ENCODE data around the gene PLPPR3.

Gene PLPPR3

DNA sequence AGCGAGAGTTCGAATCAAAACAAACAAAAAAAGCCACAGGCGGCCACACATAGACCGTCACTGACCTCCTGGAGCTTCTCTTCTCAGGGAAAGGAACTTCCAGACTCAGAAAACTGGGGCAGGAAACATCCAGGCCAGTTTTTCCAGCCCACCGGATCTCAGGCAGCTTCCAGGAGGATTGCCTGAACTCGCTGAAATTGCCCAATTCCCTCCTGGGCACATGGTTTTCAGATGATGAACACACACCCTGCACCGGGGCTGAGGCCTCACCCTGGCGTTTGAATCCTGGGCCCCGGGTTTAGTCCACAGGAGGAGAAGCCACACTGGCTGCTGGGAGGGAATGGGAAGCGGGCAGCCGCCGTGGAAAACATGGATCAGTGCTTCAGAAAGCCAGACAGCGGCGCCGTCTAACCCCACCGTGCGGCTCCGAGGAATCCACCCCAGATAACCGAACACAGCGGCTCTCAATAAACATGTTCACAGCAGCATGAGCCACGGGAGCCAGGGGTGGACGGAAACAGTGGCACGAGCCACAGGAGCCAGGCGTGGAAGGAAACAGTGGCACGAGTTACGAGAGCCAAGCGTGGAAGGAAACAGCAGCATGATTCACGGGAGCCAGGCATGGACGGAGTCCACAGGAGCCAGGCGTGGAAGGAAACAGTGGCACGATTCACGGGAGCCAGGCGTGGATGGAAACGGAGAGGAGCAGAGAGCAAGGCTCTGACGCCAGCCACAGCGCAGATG, 42.7 kb downstream of the PLPPR3 start:
- DNase-seq (ENCODE audit: low spot score) (peak; percentile 86), FAIRE-seq (peak; percentile 60)

DNA sequence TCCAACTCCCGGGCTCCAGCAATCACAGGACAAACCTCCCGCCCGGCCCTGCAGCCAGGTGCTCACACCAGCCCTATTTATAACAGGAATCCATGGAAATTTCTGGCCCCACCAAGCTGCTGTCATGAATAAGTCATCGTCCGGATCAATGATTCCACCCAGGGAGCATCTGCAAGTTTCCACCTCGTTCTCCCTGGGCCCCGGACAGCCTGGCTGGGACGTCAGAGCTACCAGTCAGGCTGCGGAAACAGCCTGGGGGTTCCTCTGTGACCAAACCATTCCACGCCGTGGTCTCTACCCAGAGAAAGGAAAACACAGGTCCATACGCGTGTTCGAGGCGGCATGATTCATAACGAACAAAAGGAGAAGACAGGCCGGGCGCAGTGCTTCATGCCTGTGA, 45.2 kb downstream of the PLPPR3 start:
- DNase-seq (ENCODE audit: low spot score) (no peak), FAIRE-seq (no peak)

DNA sequence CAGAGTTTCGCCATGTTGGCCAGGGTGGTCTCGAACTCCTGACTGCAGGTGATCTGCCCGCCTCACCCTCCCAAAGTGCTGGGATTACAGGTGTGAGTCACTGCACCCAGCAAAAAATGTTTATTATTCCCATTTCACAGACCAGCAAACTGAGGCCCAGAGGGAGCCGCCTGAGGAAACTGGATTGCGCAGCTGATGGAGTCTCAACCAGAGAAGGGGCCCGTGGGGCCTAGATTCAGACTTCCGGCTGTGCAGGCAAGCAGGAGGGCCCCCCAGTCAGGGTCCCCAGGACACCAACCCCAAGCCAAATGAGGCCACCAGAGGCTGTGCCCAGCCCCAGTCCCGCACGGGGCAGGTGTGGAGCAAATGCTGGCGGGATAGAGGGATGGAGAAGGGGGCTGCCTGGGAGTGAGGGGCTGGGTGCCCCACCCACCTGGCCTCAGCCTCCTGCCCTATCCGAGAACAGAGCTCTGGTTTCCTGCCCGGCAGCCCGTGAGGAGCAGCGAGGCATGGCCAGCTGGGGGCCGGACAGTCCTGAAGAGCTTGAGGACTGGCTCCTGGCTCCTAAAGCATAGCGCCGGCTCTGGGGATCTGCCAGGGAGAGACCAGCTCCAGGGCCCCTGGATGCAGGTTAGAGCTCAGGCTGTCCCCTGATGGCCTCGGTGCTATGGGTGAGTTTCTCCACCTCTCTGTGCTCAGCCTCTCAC, 48.9 kb downstream of the PLPPR3 start:
- DNase-seq (ENCODE audit: low spot score) (peak; percentile 27), FAIRE-seq (no peak)

DNA sequence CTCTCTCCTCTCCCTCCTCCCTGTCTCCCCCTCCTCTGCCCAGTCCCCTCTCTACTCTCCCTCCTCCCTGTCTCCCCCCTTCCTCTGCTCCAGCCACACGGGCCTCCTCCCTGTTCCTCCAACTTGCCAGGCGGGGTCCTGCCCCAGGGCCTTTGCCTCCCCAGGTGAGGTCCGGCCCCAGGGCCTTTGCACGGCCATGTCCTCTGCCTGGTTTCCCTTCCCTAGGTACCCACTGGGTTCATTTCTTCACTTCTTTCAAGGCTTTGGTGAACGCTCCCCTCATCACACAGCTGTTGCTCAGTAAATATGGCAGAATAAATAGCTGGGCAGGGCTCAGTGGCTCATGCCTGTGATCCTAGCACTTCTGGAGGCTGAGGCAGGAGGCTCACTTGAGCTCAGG, 49.7 kb downstream of the PLPPR3 start:
- FAIRE-seq = no peak
- DNase-seq (ENCODE audit: low spot score) = no peak

DNA sequence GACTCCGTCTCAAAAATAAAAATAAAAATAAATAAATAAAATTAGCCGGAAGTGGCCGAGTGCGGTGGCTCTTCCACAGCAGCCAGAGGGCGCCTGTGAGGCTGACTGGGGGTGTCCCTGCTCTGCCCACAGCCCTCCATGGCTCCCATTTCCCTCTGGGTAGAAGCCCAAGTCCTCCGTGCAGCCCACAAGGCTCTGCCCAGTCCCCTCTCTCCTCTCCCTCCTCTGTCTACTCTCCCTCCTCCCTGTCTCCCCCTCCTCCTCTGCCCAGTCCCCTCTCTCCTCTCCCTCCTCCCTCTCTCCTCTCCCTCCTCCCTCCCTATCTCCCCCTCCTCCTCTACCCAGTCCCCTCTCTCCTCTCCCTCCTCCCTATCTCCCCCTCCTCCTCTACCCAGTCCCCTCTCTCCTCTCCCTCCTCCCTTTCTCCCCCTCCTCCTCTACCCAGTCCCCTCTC, 50.4 kb downstream of the PLPPR3 start:
- FAIRE-seq (no peak), DNase-seq (ENCODE audit: low spot score) (no peak)

DNA sequence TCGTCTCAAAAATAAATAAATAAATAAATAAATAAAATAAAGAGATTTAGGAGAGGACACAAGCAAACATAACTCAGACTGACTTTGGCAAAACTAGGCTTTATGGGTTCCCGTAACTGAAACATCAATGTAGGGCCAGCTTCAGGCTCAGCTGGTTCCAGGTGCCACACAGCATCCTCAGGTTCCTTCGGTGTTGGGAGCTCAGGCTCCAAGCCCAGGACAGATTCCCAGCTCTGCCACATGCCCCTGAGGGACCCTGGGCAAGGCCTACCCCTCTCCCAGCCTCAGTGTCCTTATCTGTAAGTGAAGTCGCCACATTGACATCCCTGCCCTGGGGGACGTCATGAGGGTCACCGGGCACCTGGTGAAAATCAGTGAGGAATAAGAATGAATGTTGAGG, 52.1 kb downstream of the PLPPR3 start:
- DNase-seq (ENCODE audit: low spot score) (no peak), FAIRE-seq (no peak)

DNA sequence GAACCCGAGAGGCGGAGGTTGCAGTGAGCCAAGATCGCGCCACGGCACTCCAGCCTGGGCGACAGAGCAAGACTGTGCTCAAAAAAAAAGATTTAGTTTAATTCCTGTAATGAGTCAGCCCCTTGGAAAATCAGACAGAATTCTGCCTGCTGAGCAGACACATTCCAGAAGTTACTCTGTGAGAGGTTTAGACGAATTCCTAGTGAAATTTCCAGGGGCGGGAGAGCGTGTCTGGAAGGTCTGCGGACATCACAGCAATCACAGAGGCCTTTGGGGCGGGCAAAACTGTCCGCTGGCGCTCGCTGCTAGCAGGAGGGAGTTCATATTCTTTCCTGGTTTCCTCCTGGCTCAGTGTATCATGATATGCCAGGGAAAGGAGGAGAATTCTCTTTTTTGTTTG, 53.3 kb downstream of the PLPPR3 start:
- DNase-seq (ENCODE audit: low spot score) (peak; percentile 89), FAIRE-seq (peak; percentile 93)

DNA sequence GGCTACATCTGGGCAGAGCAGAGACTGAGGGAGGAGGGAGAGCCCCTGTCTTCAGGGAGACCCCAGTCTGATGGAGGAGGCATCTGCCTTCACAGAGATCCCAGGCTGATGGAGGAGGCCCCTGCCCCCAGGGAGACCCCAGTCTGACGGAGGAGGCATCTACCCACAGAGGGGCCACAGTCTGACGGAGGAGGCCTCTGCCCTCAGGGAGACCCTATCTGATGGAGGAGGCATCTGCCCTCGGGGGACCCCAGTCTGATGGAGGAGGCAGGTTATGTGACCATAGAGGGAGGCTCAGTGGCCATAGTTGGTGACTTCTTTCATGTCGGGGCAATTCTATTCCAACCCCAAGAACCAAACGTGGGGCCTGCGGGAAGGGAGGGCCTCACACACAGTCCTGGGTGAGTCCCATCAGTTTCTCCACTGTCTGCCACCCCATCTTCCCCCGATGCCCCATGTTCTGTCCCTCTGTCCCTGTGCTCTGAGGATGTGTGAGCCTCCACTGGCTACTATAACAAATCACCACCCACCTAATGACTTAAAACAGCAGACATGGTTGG, 56.5 kb downstream of the PLPPR3 start:
- DNase-seq (ENCODE audit: low spot score) = no peak
- no peak for FAIRE-seq

DNA sequence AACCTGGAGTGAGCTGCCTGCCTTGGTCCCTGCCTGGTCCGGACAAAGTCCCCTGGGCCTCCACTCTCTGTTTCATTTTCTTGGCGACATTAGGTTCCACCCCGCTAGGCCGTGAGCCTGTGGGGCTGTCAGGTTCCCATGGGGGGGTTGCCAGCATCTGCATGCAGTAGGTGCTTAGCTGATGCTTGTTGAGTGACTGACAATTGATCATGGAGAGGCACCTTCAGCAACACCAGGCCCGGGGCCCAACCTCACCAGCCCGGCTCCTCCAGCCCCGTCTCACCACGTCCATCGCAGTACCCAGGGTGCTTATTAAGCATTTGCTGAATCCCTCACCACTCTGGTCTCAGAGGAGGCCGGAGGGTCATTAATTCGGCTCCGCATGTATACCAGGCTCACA, 57.5 kb downstream of the PLPPR3 start:
- FAIRE-seq (no peak), DNase-seq (ENCODE audit: low spot score) (no peak)

DNA sequence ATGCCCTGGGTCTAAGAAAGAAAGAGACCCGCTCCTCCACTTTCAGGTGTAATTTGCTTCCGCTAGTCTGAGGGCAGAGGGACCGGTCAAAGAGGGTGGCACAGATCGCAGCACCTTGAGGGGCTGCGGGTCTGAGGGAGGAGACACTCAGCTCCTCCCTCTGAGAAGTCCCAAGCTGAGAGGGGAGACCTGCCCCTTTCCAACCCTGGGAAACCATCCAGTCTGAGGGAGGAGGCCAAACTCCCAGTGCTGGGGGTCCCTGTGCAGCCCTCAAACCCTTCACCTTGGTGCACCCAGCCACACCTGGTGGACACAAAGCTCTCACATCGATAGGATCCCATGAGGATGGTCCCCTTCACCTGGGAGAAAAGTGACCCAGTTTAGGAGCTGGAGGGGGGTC, 57.9 kb downstream of the PLPPR3 start:
- FAIRE-seq (no peak), DNase-seq (ENCODE audit: low spot score) (no peak)

DNA sequence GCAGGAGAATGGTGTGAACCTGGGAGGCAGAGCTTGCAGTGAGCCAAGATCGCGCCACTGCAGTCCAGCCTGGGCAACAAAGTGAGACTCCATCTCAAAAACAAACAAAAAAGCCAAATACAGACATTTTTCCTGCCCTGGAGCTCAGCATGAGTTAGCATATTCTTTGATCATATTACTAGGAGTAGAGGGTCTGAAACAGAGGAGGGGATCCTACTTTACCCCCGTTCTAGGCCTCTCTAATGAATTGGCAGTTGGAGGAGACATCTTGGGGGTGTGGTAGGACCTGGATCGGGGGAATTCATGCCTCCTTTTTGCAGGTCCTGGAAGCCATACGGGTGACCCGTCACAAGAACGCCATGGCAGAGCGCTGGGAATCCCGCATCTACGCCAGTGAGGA, 58.6 kb downstream of the PLPPR3 start:
- DNase-seq (ENCODE audit: low spot score) = no peak
- FAIRE-seq = no peak
